Kidney (tissue), 14 donors: ENCODE results near the gene SLC38A9. TPM values are rescaled to one million over a fixed set of nuclear protein-coding genes. Genes with fewer than 3 reads are reported as not detected.

Experiments
- DNase-seq, 5 donors: peaks; one replicate each; pipeline ENCODE4 v3.0.0-alpha.2; 2013 to 2020
- FAIRE-seq: peaks from 2 replicates; lab custom pipeline; 2012; peaks lifted over from hg19 to GRCh38; lab: Jason Lieb, UNC
- H3K27ac ChIP-seq, 2 donors: one replicate each; pipeline ENCODE4 v1.7.0; 2013; ENCODE audit warnings: low read depth in 2 of 2, low read length in 2 of 2, inconsistent platforms in 1 of 2
- H3K27me3 ChIP-seq: one replicate; pipeline ENCODE4 v1.7.1; 2013; ENCODE audit warnings: low read length, inconsistent platforms; ENCODE audit not compliant: control insufficient read depth, insufficient read depth
- H3K36me3 ChIP-seq, 3 donors: one replicate each; pipeline versions ENCODE4 v1.7.0 to v1.7.1; 2013; ENCODE audit warnings: low read length in 3 of 3, control low read depth in 1 of 3, inconsistent platforms in 1 of 3; ENCODE audit not compliant: insufficient read depth in 3 of 3, control insufficient read depth in 2 of 3
- H3K4me1 ChIP-seq, 3 donors: one replicate each; pipeline versions ENCODE4 v1.7.0 to v1.7.1; 2013; ENCODE audit warnings: low read length in 3 of 3, inconsistent platforms in 1 of 3, low read depth in 1 of 3; ENCODE audit not compliant: control insufficient read depth in 2 of 3, insufficient read depth in 2 of 3
- H3K4me3 ChIP-seq, 3 donors: one replicate each; pipeline versions ENCODE4 v1.7.0 to v1.8.1; 2013; ENCODE audit warnings: low read length in 3 of 3, control low read depth in 1 of 3, inconsistent platforms in 1 of 3
- H3K9ac ChIP-seq, 3 donors: one replicate each; pipeline versions ENCODE4 v1.7.0 to v1.7.1; 2013; ENCODE audit warnings: low read length in 3 of 3, control low read depth in 1 of 3, inconsistent platforms in 1 of 3
- H3K9me3 ChIP-seq, 3 donors: one replicate each; pipeline versions ENCODE4 v1.7.0 to v1.7.1; 2013; ENCODE audit warnings: low read length in 3 of 3, control low read depth in 1 of 3, inconsistent platforms in 1 of 3; ENCODE audit not compliant: control insufficient read depth in 2 of 3, insufficient read depth in 1 of 3
- CTCF ChIP-seq: IDR thresholded peaks from 3 replicates; pipeline ENCODE4 v1.5.1; 2012; ENCODE audit warnings: mild to moderate bottlenecking, moderate library complexity, borderline replicate concordance; ENCODE audit not compliant: insufficient read depth; ENCODE audit errors: extremely low read depth
- intact Hi-C: fragments of 100-400 bp; cut with DNase I; formaldehyde crosslinking; loops from one replicate; pipeline ENCODE4 v1.11.1; 2022
- polyA plus RNA-seq: library from polyadenylated mRNA; stranded (reverse); fragments of 350-450 nt; fragmentation: Illumina TruSeq; extraction: RNeasy Lipid Tissue Mini Kit (QIAGEN cat#74804); gene quantifications from one replicate; pipeline ENCODE4 v1.2.3, GENCODE V29; 2014; ENCODE audit warnings: low read depth, low replicate concordance; ENCODE audit not compliant: insufficient read depth
- total RNA-seq: library from RNA; stranded (reverse); fragmentation: NEBNext Ultra II Directional; extraction: Animal tissue kit (Norgen Biotek cat#: 25700); gene quantifications from one replicate; pipeline ENCODE4 v1.2.1, GENCODE V29; 2021
- donor health status: control.
- donor health status: control.
- donor health status: control.
- donor health status: control.
- donor health status: control.
- donor health status: DM: yes; HTN: yes; CAD: no.
- donor health status: Normal renal cell carcinoma (clear cell type).

Gene SLC38A9
- total and polyA plus RNA-seq, 2 donors from 2014 or later = 5.8 to 24.8 TPM

- Histone ChIP-seq H3K9me3 (no peaks in the 10 kb centered on the region), H3K9ac (no peak overlapping the region), H3K36me3 (no peaks in the 10 kb centered on the region), H3K27ac (no peak overlapping the region), H3K4me3 (no peak overlapping the region), H3K27me3 (no peaks in the 10 kb centered on the region), H3K4me1 (peaks cover 0 to 7% (median 2%) of the 10 kb centered on the region in 3 donors)
- intact Hi-C loops = no loop called here
- no peak for TF ChIP-seq CTCF
- no peak for DNase-seq
- FAIRE-seq = no peak
Measured at GRCh38 chr5:55592388-55593114, 119.6 kb downstream of the SLC38A9 start.

GRCh38 chr5:55591686-55592085 is 120.4 kb downstream of the SLC38A9 start:
- FAIRE-seq = no peak

GRCh38 chr5:55585206-55585610 is 126.9 kb downstream of the SLC38A9 start:
- no peak for TF ChIP-seq CTCF
- Histone ChIP-seq H3K4me3 (no peak overlapping the region), H3K9ac (no peak overlapping the region), H3K27ac (no peak overlapping the region), H3K4me1 (no peaks in the 10 kb centered on the region), H3K36me3 (no peaks in the 10 kb centered on the region), H3K9me3 (no peaks in the 10 kb centered on the region), H3K27me3 (no peaks in the 10 kb centered on the region)
- DNase-seq (no peak), FAIRE-seq (no peak)
- intact Hi-C loops = no loop called here

More at GRCh38 chr5:55591686-55592085, 120.4 kb downstream of the SLC38A9 start:
- Histone ChIP-seq H3K9me3 (no peaks in the 10 kb centered on the region), H3K27ac (no peak overlapping the region), H3K27me3 (no peaks in the 10 kb centered on the region), H3K4me3 (no peak overlapping the region), H3K36me3 (no peaks in the 10 kb centered on the region), H3K9ac (no peak overlapping the region), H3K4me1 (no peaks in the 10 kb centered on the region)
- TF ChIP-seq CTCF = no peak
- intact Hi-C loops = no loop called here
- DNase-seq = no peak
